HUES48 (cell line): Measurements from ENCODE around the gene RHEB.

Experiments
- H3K27ac ChIP-seq: one replicate; pipeline ENCODE4 v1.7.0; 2013; ENCODE audit warnings: low read depth, low read length, inconsistent platforms
- H3K27me3 ChIP-seq: 2 replicates; pipeline ENCODE4 v1.6.1; 2013; ENCODE audit warnings: mild to moderate bottlenecking, low read length; ENCODE audit not compliant: control insufficient read depth, insufficient read depth
- H3K36me3 ChIP-seq: 2 replicates; pipeline ENCODE4 v1.6.1; 2013; ENCODE audit warnings: low read length; ENCODE audit not compliant: control insufficient read depth, insufficient read depth
- H3K4me1 ChIP-seq: 2 replicates; pipeline ENCODE4 v1.6.1; 2013; ENCODE audit warnings: mild to moderate bottlenecking, low read length; ENCODE audit not compliant: control insufficient read depth, insufficient read depth
- H3K4me3 ChIP-seq: 2 replicates; pipeline ENCODE4 v1.5.1; 2013; ENCODE audit warnings: mild to moderate bottlenecking, low read depth, low read length
- H3K9ac ChIP-seq: 2 replicates; pipeline ENCODE4 v1.6.1; 2013; ENCODE audit warnings: mild to moderate bottlenecking, low read depth, low read length, moderate library complexity
- H3K9me3 ChIP-seq: 2 replicates; pipeline ENCODE4 v1.6.1; 2013; ENCODE audit warnings: low read length; ENCODE audit not compliant: control insufficient read depth, insufficient read depth

The RHEB gene

GRCh38 chr7:151429560-151430331 is 89.9 kb downstream of the RHEB start:
- H3K27me3 ChIP-seq = no peaks in the 10 kb centered on the region; the same call in 1 of the 2 replicates

GRCh38 chr7:151429237-151429559 is 90.5 kb downstream of the RHEB start:
- Histone ChIP-seq H3K9ac (no peak overlapping the region), H3K27me3 (no peaks in the 10 kb centered on the region; the same call in 1 of the 2 replicates), H3K4me1 (peaks cover 24% of the 10 kb centered on the region), H3K36me3 (no peaks in the 10 kb centered on the region), H3K9me3 (no peaks in the 10 kb centered on the region), H3K27ac (peak overlapping the region; percentile 56), H3K4me3 (no peak overlapping the region)

More at GRCh38 chr7:151429560-151430331, 89.9 kb downstream of the RHEB start:
- Histone ChIP-seq H3K27ac (no peak overlapping the region), H3K4me3 (no peak overlapping the region), H3K9ac (no peak overlapping the region), H3K9me3 (no peaks in the 10 kb centered on the region), H3K36me3 (no peaks in the 10 kb centered on the region), H3K4me1 (peaks cover 24% of the 10 kb centered on the region)

GRCh38 chr7:151428378-151429236 is 91.1 kb downstream of the RHEB start:
- Histone ChIP-seq H3K4me3 (no peak overlapping the region), H3K4me1 (peaks cover 24% of the 10 kb centered on the region), H3K9me3 (no peaks in the 10 kb centered on the region), H3K27me3 (no peaks in the 10 kb centered on the region; the same call in 1 of the 2 replicates), H3K9ac (no peak overlapping the region), H3K27ac (peak overlapping the region; percentile 56), H3K36me3 (no peaks in the 10 kb centered on the region)

- H3K4me3 ChIP-seq = no peak overlapping the region
- H3K27me3 ChIP-seq = no peaks in the 10 kb centered on the region; the same call in 1 of the 2 replicates
- no peaks in the 10 kb centered on the region for H3K9me3 ChIP-seq
- H3K9ac ChIP-seq = no peak overlapping the region
- H3K27ac ChIP-seq = no peak overlapping the region
- H3K4me1 ChIP-seq = peaks cover 24% of the 10 kb centered on the region
- H3K36me3 ChIP-seq = no peaks in the 10 kb centered on the region
Observed at GRCh38 chr7:151427705-151428377, 91.9 kb downstream of the RHEB start.

- Histone ChIP-seq H3K27ac (no peak overlapping the region), H3K4me1 (peaks cover 24% of the 10 kb centered on the region), H3K9me3 (no peaks in the 10 kb centered on the region), H3K27me3 (peaks cover 1% of the 10 kb centered on the region; the same call in 1 of the 2 replicates), H3K9ac (no peak overlapping the region), H3K4me3 (no peak overlapping the region), H3K36me3 (no peaks in the 10 kb centered on the region)
Observed at GRCh38 chr7:151426904-151427704, 92.6 kb downstream of the RHEB start.

GRCh38 chr7:151426441-151426903 is 93.2 kb downstream of the RHEB start:
- Histone ChIP-seq H3K27me3 (peaks cover 4% of the 10 kb centered on the region; the same call in 1 of the 2 replicates), H3K4me1 (peaks cover 24% of the 10 kb centered on the region), H3K4me3 (no peak overlapping the region), H3K27ac (no peak overlapping the region), H3K9ac (no peak overlapping the region), H3K9me3 (no peaks in the 10 kb centered on the region), H3K36me3 (no peaks in the 10 kb centered on the region)

- Histone ChIP-seq H3K4me1 (peaks cover 24% of the 10 kb centered on the region), H3K9ac (no peak overlapping the region), H3K36me3 (no peaks in the 10 kb centered on the region), H3K27ac (no peak overlapping the region), H3K9me3 (no peaks in the 10 kb centered on the region), H3K4me3 (no peak overlapping the region), H3K27me3 (peaks cover 4% of the 10 kb centered on the region; the same call in 1 of the 2 replicates)
Observed at GRCh38 chr7:151425670-151426440, 93.8 kb downstream of the RHEB start.

- no peak overlapping the region for H3K27ac ChIP-seq
Observed at GRCh38 chr7:151424799-151425198, 94.9 kb downstream of the RHEB start.

GRCh38 chr7:151423936-151424335 is 95.8 kb downstream of the RHEB start:
- Histone ChIP-seq H3K4me1 (peaks cover 12% of the 10 kb centered on the region; the same call in 1 of the 2 replicates), H3K27me3 (peaks cover 4% of the 10 kb centered on the region; the same call in 1 of the 2 replicates), H3K4me3 (no peak overlapping the region), H3K36me3 (no peaks in the 10 kb centered on the region), H3K27ac (no peak overlapping the region), H3K9me3 (no peaks in the 10 kb centered on the region), H3K9ac (no peak overlapping the region)

More at GRCh38 chr7:151424799-151425198, 94.9 kb downstream of the RHEB start:
- Histone ChIP-seq H3K27me3 (peaks cover 4% of the 10 kb centered on the region; the same call in 1 of the 2 replicates), H3K9ac (no peak overlapping the region), H3K4me3 (no peak overlapping the region), H3K4me1 (peaks cover 18% of the 10 kb centered on the region; the same call in 1 of the 2 replicates), H3K36me3 (no peaks in the 10 kb centered on the region), H3K9me3 (no peaks in the 10 kb centered on the region)
